Liver (tissue), 9 donors: ENCODE data around the gene EGLN1. TPM values are rescaled to one million over a fixed set of nuclear protein-coding genes. Genes with fewer than 3 reads are reported as not detected.

ENCODE experiments used
- DNase-seq: peaks from one replicate; pipeline ENCODE4 v3.0.0-alpha.2; 2017; ENCODE audit warnings: low spot score
- H3K27ac ChIP-seq, 2 donors: one replicate each; pipeline ENCODE4 v1.7.0; 2013; ENCODE audit warnings: inconsistent platforms in 2 of 2, low read length in 2 of 2, control low read depth in 1 of 2, low read depth in 1 of 2, mild to moderate bottlenecking in 1 of 2
- H3K27me3 ChIP-seq, 4 donors: one replicate each; pipeline versions ENCODE4 v1.6.1 to v1.7.0; 2013; ENCODE audit warnings: low read length in 3 of 4, inconsistent platforms in 1 of 4, mild to moderate bottlenecking in 1 of 4, moderate library complexity in 1 of 4; ENCODE audit not compliant: control insufficient read depth in 4 of 4, insufficient read depth in 4 of 4
- H3K36me3 ChIP-seq, 4 donors: one replicate each; pipeline versions ENCODE4 v1.6.1 to v1.7.0; 2013; ENCODE audit warnings: low read length in 3 of 4, mild to moderate bottlenecking in 3 of 4, low read depth in 1 of 4, moderate library complexity in 1 of 4; ENCODE audit not compliant: control insufficient read depth in 4 of 4, insufficient read depth in 3 of 4
- H3K4me1 ChIP-seq, 4 donors: one replicate each; pipeline versions ENCODE4 v1.6.1 to v1.7.0; 2013; ENCODE audit warnings: low read length in 3 of 4, mild to moderate bottlenecking in 3 of 4, moderate library complexity in 1 of 4; ENCODE audit not compliant: control insufficient read depth in 4 of 4, insufficient read depth in 4 of 4
- H3K4me3 ChIP-seq, 3 donors: one replicate each; pipeline versions ENCODE4 v1.6.1 to v1.7.0; 2013; ENCODE audit warnings: low read length in 3 of 3, control low read depth in 1 of 3, low read depth in 1 of 3, mild to moderate bottlenecking in 1 of 3
- H3K9ac ChIP-seq, 2 donors: one replicate each; pipeline ENCODE4 v1.7.0; 2013; ENCODE audit warnings: low read length in 2 of 2, mild to moderate bottlenecking in 2 of 2, moderate library complexity in 2 of 2, control low read depth in 1 of 2, low read depth in 1 of 2
- H3K9me3 ChIP-seq, 4 donors: one replicate each; pipeline versions ENCODE4 v1.6.1 to v1.7.0; 2013; ENCODE audit warnings: low read length in 3 of 4; ENCODE audit not compliant: control insufficient read depth in 4 of 4
- EGR1 ChIP-seq, 2 donors: IDR thresholded peaks; 2 replicates each; pipeline ENCODE4 v1.6.1; 2016 to 2018; ENCODE audit warnings: antibody characterized with exemption in 2 of 2, low read depth in 2 of 2
- FOXA1 ChIP-seq: IDR thresholded peaks from 2 replicates; pipeline ENCODE4 v1.6.1; 2016; ENCODE audit warnings: antibody characterized with exemption
- FOXA2 ChIP-seq: IDR thresholded peaks from 2 replicates; pipeline ENCODE4 v1.6.1; 2016; ENCODE audit warnings: antibody characterized with exemption
- GABPA ChIP-seq, 2 donors: IDR thresholded peaks in 1 of 2; conservative IDR thresholded peaks in 1 of 2; 2 replicates each; pipeline ENCODE4 v1.6.1; 2016; ENCODE audit warnings: antibody characterized with exemption in 2 of 2, mild to moderate bottlenecking in 1 of 2, moderate library complexity in 1 of 2
- HNF4A ChIP-seq, 2 donors: conservative IDR thresholded peaks; 2 replicates each; pipeline ENCODE4 v1.6.1; 2016; ENCODE audit warnings: antibody characterized with exemption in 2 of 2, mild to moderate bottlenecking in 2 of 2
- HNF4G ChIP-seq: IDR thresholded peaks from 2 replicates; pipeline ENCODE4 v1.6.1; 2016; ENCODE audit warnings: antibody characterized with exemption
- JUND ChIP-seq, 2 donors: IDR thresholded peaks; 2 replicates each; pipeline ENCODE4 v1.6.1; 2016; ENCODE audit warnings: antibody characterized with exemption in 2 of 2
- NR2F2 ChIP-seq: IDR thresholded peaks from 2 replicates; pipeline ENCODE4 v1.6.1; 2016; ENCODE audit warnings: antibody characterized with exemption
- RAD21 ChIP-seq, 2 donors: IDR thresholded peaks; 2 replicates each; pipeline ENCODE4 v1.6.1; 2016; ENCODE audit warnings: antibody characterized with exemption in 2 of 2, mild to moderate bottlenecking in 2 of 2
- RXRA ChIP-seq, 2 donors: IDR thresholded peaks; 2 replicates each; pipeline ENCODE4 v1.6.1; 2017 to 2018; ENCODE audit warnings: antibody characterized with exemption in 2 of 2, mild to moderate bottlenecking in 1 of 2
- SP1 ChIP-seq: IDR thresholded peaks from 2 replicates; pipeline ENCODE4 v1.6.1; 2018; ENCODE audit warnings: antibody characterized with exemption, mild to moderate bottlenecking
- TAF1 ChIP-seq: conservative IDR thresholded peaks from 2 replicates; pipeline ENCODE4 v1.6.1; 2016; ENCODE audit warnings: antibody characterized with exemption, mild to moderate bottlenecking
- YY1 ChIP-seq: IDR thresholded peaks from 2 replicates; pipeline ENCODE4 v1.6.1; 2016; ENCODE audit warnings: antibody characterized with exemption, mild to moderate bottlenecking
- WGBS: extraction: QIAGEN DNeasy Blood & Tissue Kit; methylation state at CpG from one replicate; pipeline ENCODE4 v1.1.7; 2013; 5-methylcytosine and 5-hydroxymethylcytosine counted together
- polyA plus RNA-seq, 2 donors: library from polyadenylated mRNA; stranded (reverse) in 1 of 2; unstranded in 1 of 2; fragments of 200-250 nt in 1 of 2; fragments of >200 nt in 1 of 2; fragmentation: Nextera tagmentation in 1 of 2; extraction: Ambion mirVana in 1 of 2; gene quantifications; one replicate each; pipeline versions ENCODE4 v1.2.1 to v1.2.3, GENCODE V29; 2013 to 2015
- total RNA-seq, 2 donors: library from RNA; depleted of rRNA; stranded (reverse); fragments of >200 nt; gene quantifications; one replicate each; pipeline ENCODE4 v1.2.3, GENCODE V29; 2014
- TF ChIP-seq, protein P1 (sequence below): IDR thresholded peaks from 2 replicates; pipeline ENCODE4 v1.6.1; 2016; ENCODE audit warnings: antibody characterized with exemption
- TF ChIP-seq, protein P2 (sequence below): fragments of 150-350 bp; IDR thresholded peaks from 2 replicates; pipeline ENCODE4 v1.5.1; 2017; ENCODE audit warnings: improper control_type of control experiment, low read depth, low read length; ENCODE audit not compliant: missing input control
- TF ChIP-seq, protein P3 (sequence below): IDR thresholded peaks from 2 replicates; pipeline ENCODE4 v1.6.1; 2016; ENCODE audit warnings: antibody characterized with exemption
- TF ChIP-seq, protein P4 (sequence below): IDR thresholded peaks from 2 replicates; pipeline ENCODE4 v1.6.1; 2016; ENCODE audit warnings: antibody characterized with exemption
- TF ChIP-seq, protein P5 (sequence below): IDR thresholded peaks from 2 replicates; pipeline ENCODE4 v1.6.1; 2016; ENCODE audit warnings: antibody characterized with exemption, mild to moderate bottlenecking
- donor health status: healthy.
- donor health status: healthy.
- donor health status: healthy.
- donor health status: healthy.
- donor health status: healthy.

The EGLN1 gene
- total and polyA plus RNA-seq, 4 donors: 7.2 to 44.8 (median 22.2) TPM

DNA sequence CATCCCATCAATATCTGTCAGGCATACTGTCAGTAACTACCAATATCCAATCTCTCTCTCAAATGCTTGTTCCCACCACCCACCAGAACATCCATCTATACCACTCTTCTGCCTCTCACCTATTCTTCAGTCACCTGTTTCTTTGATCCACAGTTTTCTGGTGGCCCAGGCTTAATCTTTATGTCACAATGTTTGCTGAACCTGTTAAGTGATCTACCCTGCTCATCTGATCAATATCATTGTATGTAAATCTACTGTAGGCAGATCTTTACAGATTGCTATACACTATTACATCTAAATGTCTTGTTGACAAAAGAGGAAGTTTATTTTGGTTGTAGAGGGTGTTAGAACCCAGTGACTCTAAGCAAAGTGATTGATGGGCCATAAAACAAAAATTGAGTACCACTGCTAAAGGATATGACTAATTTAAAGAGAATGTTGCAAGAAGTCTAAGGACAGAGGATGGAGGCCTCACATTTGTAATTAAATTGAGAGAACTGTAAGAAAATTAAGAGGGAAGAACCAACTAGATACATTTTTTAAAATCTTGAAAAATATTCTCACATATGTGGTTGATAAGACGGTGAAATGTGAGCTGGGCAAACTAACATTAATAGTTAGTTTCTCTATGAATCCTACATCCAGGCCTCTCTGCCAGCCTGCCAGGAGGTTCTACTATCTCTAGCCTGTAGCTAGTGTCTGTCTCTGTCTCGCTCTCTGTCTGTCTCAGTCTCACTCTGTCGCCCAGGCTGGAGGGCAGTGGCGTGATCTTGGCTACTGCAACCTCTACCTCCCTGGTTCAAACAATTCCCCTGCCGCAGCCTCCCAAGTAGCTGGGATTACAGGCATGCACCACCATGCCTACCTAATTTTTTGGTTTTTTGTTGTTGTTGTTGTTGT, 34.1 kb downstream of the EGLN1 start:
- peaks cover 11 to 31% (median 23%) of the 10 kb centered on the region in 4 donors for H3K4me1 ChIP-seq
- H3K27ac ChIP-seq: no peak overlapping the region
- 80% methylated on average over 5 of the region's 5 CpGs for WGBS

DNA sequence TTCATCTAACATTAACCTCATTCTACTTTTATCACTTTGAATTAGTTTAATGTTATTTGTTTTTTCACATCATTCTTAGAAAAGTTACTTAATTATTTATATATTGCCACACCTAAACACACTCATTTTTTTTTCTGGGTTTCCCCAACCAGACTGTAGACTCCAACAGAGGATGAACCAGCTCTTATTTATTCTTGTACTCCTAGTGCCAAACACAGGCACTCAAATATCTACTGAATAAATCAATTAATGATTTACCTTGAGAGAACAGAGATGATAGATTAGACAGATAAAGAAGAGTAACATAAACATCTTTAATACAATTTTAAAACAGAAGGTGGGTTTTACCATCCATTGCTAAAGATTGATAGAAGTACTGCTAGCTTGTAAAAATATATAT, 35.6 kb downstream of the EGLN1 start:
- peak overlapping the region in 1 of 2 donors; percentile 43 for H3K27ac ChIP-seq
- H3K9ac ChIP-seq: no peak overlapping the region
- peaks cover 10 to 27% (median 19%) of the 10 kb centered on the region in 4 donors for H3K4me1 ChIP-seq
- no peaks in the 10 kb centered on the region for H3K9me3 ChIP-seq
- no peaks in the 10 kb centered on the region for H3K36me3 ChIP-seq
- H3K27me3 ChIP-seq: no peaks in the 10 kb centered on the region
- H3K4me3 ChIP-seq: no peak overlapping the region
- no peak for DNase-seq
- peak in 1 of 2 donors; percentile 16 for TF ChIP-seq GABPA (IDR thresholded peaks at IDR 0.05 in 1 of 2, conservative IDR thresholded peaks at IDR 0.05 in 1 of 2)
- TF ChIP-seq, protein P1, sequence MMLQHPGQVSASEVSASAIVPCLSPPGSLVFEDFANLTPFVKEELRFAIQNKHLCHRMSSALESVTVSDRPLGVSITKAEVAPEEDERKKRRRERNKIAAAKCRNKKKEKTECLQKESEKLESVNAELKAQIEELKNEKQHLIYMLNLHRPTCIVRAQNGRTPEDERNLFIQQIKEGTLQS: peak; percentile 43
- peak; percentile 45 for TF ChIP-seq SP1
- TF ChIP-seq, protein P2, sequence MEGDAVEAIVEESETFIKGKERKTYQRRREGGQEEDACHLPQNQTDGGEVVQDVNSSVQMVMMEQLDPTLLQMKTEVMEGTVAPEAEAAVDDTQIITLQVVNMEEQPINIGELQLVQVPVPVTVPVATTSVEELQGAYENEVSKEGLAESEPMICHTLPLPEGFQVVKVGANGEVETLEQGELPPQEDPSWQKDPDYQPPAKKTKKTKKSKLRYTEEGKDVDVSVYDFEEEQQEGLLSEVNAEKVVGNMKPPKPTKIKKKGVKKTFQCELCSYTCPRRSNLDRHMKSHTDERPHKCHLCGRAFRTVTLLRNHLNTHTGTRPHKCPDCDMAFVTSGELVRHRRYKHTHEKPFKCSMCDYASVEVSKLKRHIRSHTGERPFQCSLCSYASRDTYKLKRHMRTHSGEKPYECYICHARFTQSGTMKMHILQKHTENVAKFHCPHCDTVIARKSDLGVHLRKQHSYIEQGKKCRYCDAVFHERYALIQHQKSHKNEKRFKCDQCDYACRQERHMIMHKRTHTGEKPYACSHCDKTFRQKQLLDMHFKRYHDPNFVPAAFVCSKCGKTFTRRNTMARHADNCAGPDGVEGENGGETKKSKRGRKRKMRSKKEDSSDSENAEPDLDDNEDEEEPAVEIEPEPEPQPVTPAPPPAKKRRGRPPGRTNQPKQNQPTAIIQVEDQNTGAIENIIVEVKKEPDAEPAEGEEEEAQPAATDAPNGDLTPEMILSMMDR: no peak
- TF ChIP-seq FOXA1: no peak
- TF ChIP-seq HNF4A (conservative IDR thresholded peaks at IDR 0.05): peak in 1 of 2 donors; percentile 29
- peak in 1 of 2 donors; percentile 22 for TF ChIP-seq RXRA (IDR thresholded peaks at IDR 0.05)
- no peak for TF ChIP-seq JUND (IDR thresholded peaks at IDR 0.05)
- peak in 1 of 2 donors; percentile 28 for TF ChIP-seq RAD21 (IDR thresholded peaks at IDR 0.05)
- no peak for TF ChIP-seq FOXA2
- TF ChIP-seq TAF1: no peak
- no peak for TF ChIP-seq NR2F2
- TF ChIP-seq, protein P3, sequence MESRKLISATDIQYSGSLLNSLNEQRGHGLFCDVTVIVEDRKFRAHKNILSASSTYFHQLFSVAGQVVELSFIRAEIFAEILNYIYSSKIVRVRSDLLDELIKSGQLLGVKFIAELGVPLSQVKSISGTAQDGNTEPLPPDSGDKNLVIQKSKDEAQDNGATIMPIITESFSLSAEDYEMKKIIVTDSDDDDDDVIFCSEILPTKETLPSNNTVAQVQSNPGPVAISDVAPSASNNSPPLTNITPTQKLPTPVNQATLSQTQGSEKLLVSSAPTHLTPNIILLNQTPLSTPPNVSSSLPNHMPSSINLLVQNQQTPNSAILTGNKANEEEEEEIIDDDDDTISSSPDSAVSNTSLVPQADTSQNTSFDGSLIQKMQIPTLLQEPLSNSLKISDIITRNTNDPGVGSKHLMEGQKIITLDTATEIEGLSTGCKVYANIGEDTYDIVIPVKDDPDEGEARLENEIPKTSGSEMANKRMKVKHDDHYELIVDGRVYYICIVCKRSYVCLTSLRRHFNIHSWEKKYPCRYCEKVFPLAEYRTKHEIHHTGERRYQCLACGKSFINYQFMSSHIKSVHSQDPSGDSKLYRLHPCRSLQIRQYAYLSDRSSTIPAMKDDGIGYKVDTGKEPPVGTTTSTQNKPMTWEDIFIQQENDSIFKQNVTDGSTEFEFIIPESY: no peak
- TF ChIP-seq, protein P4, sequence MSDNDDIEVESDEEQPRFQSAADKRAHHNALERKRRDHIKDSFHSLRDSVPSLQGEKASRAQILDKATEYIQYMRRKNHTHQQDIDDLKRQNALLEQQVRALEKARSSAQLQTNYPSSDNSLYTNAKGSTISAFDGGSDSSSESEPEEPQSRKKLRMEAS: no peak
- TF ChIP-seq, protein P5, sequence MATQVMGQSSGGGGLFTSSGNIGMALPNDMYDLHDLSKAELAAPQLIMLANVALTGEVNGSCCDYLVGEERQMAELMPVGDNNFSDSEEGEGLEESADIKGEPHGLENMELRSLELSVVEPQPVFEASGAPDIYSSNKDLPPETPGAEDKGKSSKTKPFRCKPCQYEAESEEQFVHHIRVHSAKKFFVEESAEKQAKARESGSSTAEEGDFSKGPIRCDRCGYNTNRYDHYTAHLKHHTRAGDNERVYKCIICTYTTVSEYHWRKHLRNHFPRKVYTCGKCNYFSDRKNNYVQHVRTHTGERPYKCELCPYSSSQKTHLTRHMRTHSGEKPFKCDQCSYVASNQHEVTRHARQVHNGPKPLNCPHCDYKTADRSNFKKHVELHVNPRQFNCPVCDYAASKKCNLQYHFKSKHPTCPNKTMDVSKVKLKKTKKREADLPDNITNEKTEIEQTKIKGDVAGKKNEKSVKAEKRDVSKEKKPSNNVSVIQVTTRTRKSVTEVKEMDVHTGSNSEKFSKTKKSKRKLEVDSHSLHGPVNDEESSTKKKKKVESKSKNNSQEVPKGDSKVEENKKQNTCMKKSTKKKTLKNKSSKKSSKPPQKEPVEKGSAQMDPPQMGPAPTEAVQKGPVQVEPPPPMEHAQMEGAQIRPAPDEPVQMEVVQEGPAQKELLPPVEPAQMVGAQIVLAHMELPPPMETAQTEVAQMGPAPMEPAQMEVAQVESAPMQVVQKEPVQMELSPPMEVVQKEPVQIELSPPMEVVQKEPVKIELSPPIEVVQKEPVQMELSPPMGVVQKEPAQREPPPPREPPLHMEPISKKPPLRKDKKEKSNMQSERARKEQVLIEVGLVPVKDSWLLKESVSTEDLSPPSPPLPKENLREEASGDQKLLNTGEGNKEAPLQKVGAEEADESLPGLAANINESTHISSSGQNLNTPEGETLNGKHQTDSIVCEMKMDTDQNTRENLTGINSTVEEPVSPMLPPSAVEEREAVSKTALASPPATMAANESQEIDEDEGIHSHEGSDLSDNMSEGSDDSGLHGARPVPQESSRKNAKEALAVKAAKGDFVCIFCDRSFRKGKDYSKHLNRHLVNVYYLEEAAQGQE: no peak
- TF ChIP-seq HNF4G: no peak
- TF ChIP-seq EGR1 (IDR thresholded peaks at IDR 0.05; ENCODE audit: low read depth in 2 of 2): no peak
- TF ChIP-seq YY1: peak; percentile 20

More for the DNA sequence above, 34.1 kb downstream of the EGLN1 start:
- Histone ChIP-seq H3K4me3 (no peak overlapping the region), H3K36me3 (no peaks in the 10 kb centered on the region), H3K9me3 (no peaks in the 10 kb centered on the region), H3K27me3 (no peaks in the 10 kb centered on the region), H3K9ac (no peak overlapping the region)
- no peak for TF ChIP-seq RAD21 (IDR thresholded peaks at IDR 0.05)
- no peak for TF ChIP-seq FOXA2
- TF ChIP-seq HNF4G: no peak
- TF ChIP-seq RXRA (IDR thresholded peaks at IDR 0.05): no peak
- no peak for DNase-seq
